Lower leg skin (tissue), 4 donors: Measurements from ENCODE around the gene TCOF1. TPM values are rescaled to one million over a fixed set of nuclear protein-coding genes. Genes with fewer than 3 reads are reported as not detected.

ENCODE experiments used
- DNase-seq, 2 donors: peaks; one replicate each; pipeline ENCODE4 v3.0.0-alpha.2; 2019; ENCODE audit warnings: low spot score in 2 of 2
- H3K4me3 ChIP-seq: fragments of 200-600 bp; sonication (generic); 2 replicates; pipeline ENCODE4 v1.5.1; 2017; ENCODE audit warnings: mild to moderate bottlenecking, low read depth; ENCODE audit not compliant: poor library complexity, severe bottlenecking
- CTCF ChIP-seq, 3 donors: fragments of 450-650 bp; IDR thresholded peaks; one replicate each; pipeline ENCODE4 v1.5.1; 2016; ENCODE audit warnings: antibody characterized with exemption in 3 of 3, mild to moderate bottlenecking in 3 of 3, moderate library complexity in 2 of 3
- POLR2A ChIP-seq, 2 donors: fragments of 450-650 bp; IDR thresholded peaks; one replicate each; pipeline ENCODE4 v1.6.1; 2016 to 2017; ENCODE audit warnings: antibody characterized with exemption in 2 of 2, mild to moderate bottlenecking in 1 of 2, moderate library complexity in 1 of 2
- WGBS, 2 donors: methylation state at CpG; one replicate each; pipeline ENCODE4 v1.1.5; 2018; 5-methylcytosine and 5-hydroxymethylcytosine counted together
- intact Hi-C: fragments of 100-400 bp; cut with DNase I; formaldehyde crosslinking; loops from one replicate; pipeline ENCODE4 v1.15.0; 2023; ENCODE audit warnings: low total_unique reads
- total RNA-seq, 4 donors: library from RNA; depleted of rRNA; stranded (reverse); fragments of >200 nt; gene quantifications; one replicate each; pipeline ENCODE4 v1.1.0, GENCODE V29; 2016

Gene TCOF1
- total RNA-seq, 4 donors from 2014 or later, result 30.6 to 35.0 (median 32.2) TPM

- WGBS, 2 donors, result 84 to 86% methylated on average over 11 of the region's 11 CpGs
- intact Hi-C loops, result no loop called here
- DNase-seq, result no peak
- TF ChIP-seq CTCF (IDR thresholded peaks at IDR 0.05) (no peak), POLR2A (IDR thresholded peaks at IDR 0.05) (no peak)
- H3K4me3 ChIP-seq, result no peak overlapping the region
Observed at GRCh38 chr5:150399524-150400211, 42.2 kb downstream of the TCOF1 start.

GRCh38 chr5:150400316-150401075 lies 43.0 kb downstream of the TCOF1 start:
- WGBS, 2 donors, result 82 to 83% methylated on average over 12 of the region's 12 CpGs
- intact Hi-C loops, result no loop called here
- H3K4me3 ChIP-seq, result no peak overlapping the region
- no peak for DNase-seq
- no peak for TF ChIP-seq CTCF (IDR thresholded peaks at IDR 0.05)
- TF ChIP-seq POLR2A (IDR thresholded peaks at IDR 0.05), result no peak

GRCh38 chr5:150401076-150401375 lies 43.5 kb downstream of the TCOF1 start:
- TF ChIP-seq POLR2A (IDR thresholded peaks at IDR 0.05) (no peak), CTCF (IDR thresholded peaks at IDR 0.05) (no peak)
- DNase-seq, result no peak
- H3K4me3 ChIP-seq, result no peak overlapping the region
- 59 to 66% methylated on average over 3 of the region's 3 CpGs for WGBS, 2 donors
- intact Hi-C loops, result no loop called here

GRCh38 chr5:150401376-150402228 lies 44.1 kb downstream of the TCOF1 start:
- no peak for TF ChIP-seq CTCF (IDR thresholded peaks at IDR 0.05)
- TF ChIP-seq POLR2A (IDR thresholded peaks at IDR 0.05), result no peak
- no peak for DNase-seq
- WGBS, 2 donors, result 85 to 87% methylated on average over 11 of the region's 11 CpGs
- intact Hi-C loops, result no loop called here
- H3K4me3 ChIP-seq, result no peak overlapping the region

GRCh38 chr5:150402229-150402773 lies 44.8 kb downstream of the TCOF1 start:
- H3K4me3 ChIP-seq, result no peak overlapping the region
- TF ChIP-seq POLR2A (IDR thresholded peaks at IDR 0.05), result no peak
- TF ChIP-seq CTCF (IDR thresholded peaks at IDR 0.05), result no peak
- intact Hi-C loops, result no loop called here
- no peak for DNase-seq
- 83 to 92% methylated on average over 4 of the region's 4 CpGs for WGBS, 2 donors
